Neural cell (in vitro differentiated cells): ENCODE measurements around the gene FIGNL2. TPM values are rescaled to one million over a fixed set of nuclear protein-coding genes. Genes with fewer than 3 reads are reported as not detected.

Source experiments
- H2AFZ ChIP-seq: fragments of 200-600, 300-800 bp; sonication (generic), shearing (Covaris generic); 2 replicates; pipeline ENCODE4 v1.6.0; 2014; ENCODE audit warnings: low read depth, mild to moderate bottlenecking, antibody characterized with exemption, low read length, moderate library complexity
- H3F3A ChIP-seq: fragments of 200-600 bp; shearing (Covaris generic); 2 replicates; pipeline ENCODE4 v1.6.1; 2016; ENCODE audit warnings: mild to moderate bottlenecking, moderate library complexity, mixed read lengths, antibody characterized with exemption, low read length; ENCODE audit not compliant: insufficient read depth, poor library complexity, severe bottlenecking
- H3K27ac ChIP-seq: fragments of 200-600, 300-800 bp; sonication (generic), shearing (Covaris generic); 2 replicates; pipeline ENCODE4 v1.5.1; 2014; ENCODE audit warnings: mild to moderate bottlenecking, low read length, moderate library complexity
- H3K27me3 ChIP-seq: fragments of 300-800, 200-600 bp; sonication (generic), shearing (Covaris generic); 2 replicates; pipeline ENCODE4 v1.6.0; 2014; ENCODE audit warnings: mild to moderate bottlenecking, low read depth, low read length, moderate library complexity; ENCODE audit not compliant: insufficient read depth
- H3K36me3 ChIP-seq: fragments of 300-800, 200-600 bp; sonication (generic), shearing (Covaris generic); 2 replicates; pipeline ENCODE4 v1.5.1; 2014; ENCODE audit warnings: mild to moderate bottlenecking, antibody characterized with exemption, low read length, moderate library complexity; ENCODE audit not compliant: insufficient read depth
- H3K4me2 ChIP-seq: fragments of 300-800, 200-600 bp; sonication (generic), shearing (Covaris generic); 2 replicates; pipeline ENCODE4 v1.6.0; 2014; ENCODE audit warnings: mild to moderate bottlenecking, low read length
- H3K4me3 ChIP-seq: fragments of 300-800, 200-600 bp; sonication (generic), shearing (Covaris generic); 2 replicates; pipeline ENCODE4 v1.5.1; 2014; ENCODE audit warnings: mild to moderate bottlenecking, low read length, moderate library complexity
- H3K79me2 ChIP-seq: fragments of 200-600 bp; shearing (Covaris generic); replicated peaks from 2 replicates; pipeline ENCODE4 v1.6.0; 2014; ENCODE audit warnings: mild to moderate bottlenecking, low read length, moderate library complexity; ENCODE audit not compliant: insufficient read depth
- H3K9ac ChIP-seq: fragments of 300-800, 200-600 bp; sonication (generic), shearing (Covaris generic); 2 replicates; pipeline ENCODE4 v1.6.1; 2016; ENCODE audit warnings: mild to moderate bottlenecking, low read length, mixed read lengths
- H3K9me2 ChIP-seq: fragments of 200-600 bp; shearing (Covaris generic); 2 replicates; pipeline ENCODE4 v1.6.1; 2016; ENCODE audit warnings: mild to moderate bottlenecking, low read length, mixed read lengths; ENCODE audit not compliant: insufficient read depth
- H3K9me3 ChIP-seq: fragments of 200-600, 300-800 bp; sonication (generic), shearing (Covaris generic); 2 replicates; pipeline ENCODE4 v1.6.1; 2016; ENCODE audit warnings: mild to moderate bottlenecking, mixed run types, low read length, moderate library complexity, mixed read lengths
- H4K20me1 ChIP-seq: fragments of 200-600 bp; shearing (Covaris generic); 2 replicates; pipeline ENCODE4 v1.6.1; 2016; ENCODE audit warnings: mild to moderate bottlenecking, mixed run types; ENCODE audit not compliant: insufficient read depth
- EP300 ChIP-seq: fragments of 450-650 bp; conservative IDR thresholded peaks from 2 replicates; pipeline ENCODE4 v1.6.1; 2014; ENCODE audit warnings: antibody characterized with exemption, mild to moderate bottlenecking, moderate library complexity; ENCODE audit not compliant: poor library complexity, severe bottlenecking
- EZH2 ChIP-seq: fragments of 200-600, 300-800 bp; shearing (Covaris generic), sonication (generic); IDR thresholded peaks from 2 replicates; pipeline ENCODE4 v1.6.1; 2014; ENCODE audit warnings: antibody characterized with exemption, low read length, borderline replicate concordance, mild to moderate bottlenecking; ENCODE audit not compliant: insufficient read depth, poor library complexity, severe bottlenecking
- MXI1 ChIP-seq: fragments of 450-650 bp; conservative IDR thresholded peaks from 2 replicates; pipeline ENCODE4 v1.6.1; 2014; ENCODE audit warnings: antibody characterized with exemption, mild to moderate bottlenecking; ENCODE audit not compliant: poor library complexity, severe bottlenecking
- POLR2AphosphoS5 ChIP-seq: IDR thresholded peaks from 2 replicates; pipeline ENCODE4 v1.6.1; 2012
- RAD21 ChIP-seq: fragments of 450-650 bp; conservative IDR thresholded peaks from 2 replicates; pipeline ENCODE4 v1.6.1; 2014; ENCODE audit warnings: antibody characterized with exemption, mild to moderate bottlenecking, moderate library complexity
- SMC3 ChIP-seq: fragments of 450-650 bp; conservative IDR thresholded peaks from 2 replicates; pipeline ENCODE4 v1.6.1; 2014; ENCODE audit warnings: antibody characterized with exemption, mild to moderate bottlenecking, moderate library complexity; ENCODE audit not compliant: poor library complexity
- TAF1 ChIP-seq: IDR thresholded peaks from 2 replicates; pipeline ENCODE4 v1.6.1; 2012; ENCODE audit warnings: low read depth
- polyA plus RNA-seq: library from polyadenylated mRNA; depleted of rRNA; stranded (reverse); fragments of >200 nt; gene quantifications from 2 replicates; pipeline ENCODE4 v1.2.3, GENCODE V29; 2014
- TF ChIP-seq, protein P1 (sequence below): IDR thresholded peaks from 2 replicates; pipeline ENCODE4 v1.6.1; 2012; ENCODE audit warnings: borderline replicate concordance
- TF ChIP-seq, protein P2 (sequence below): fragments of 450-650 bp; IDR thresholded peaks from 2 replicates; pipeline ENCODE4 v1.5.1; 2014; ENCODE audit warnings: antibody characterized with exemption, mild to moderate bottlenecking, moderate library complexity; ENCODE audit not compliant: poor library complexity, severe bottlenecking

Gene FIGNL2
- polyA plus RNA-seq, 1 donor from 2014 or later: 0.21 TPM

DNA sequence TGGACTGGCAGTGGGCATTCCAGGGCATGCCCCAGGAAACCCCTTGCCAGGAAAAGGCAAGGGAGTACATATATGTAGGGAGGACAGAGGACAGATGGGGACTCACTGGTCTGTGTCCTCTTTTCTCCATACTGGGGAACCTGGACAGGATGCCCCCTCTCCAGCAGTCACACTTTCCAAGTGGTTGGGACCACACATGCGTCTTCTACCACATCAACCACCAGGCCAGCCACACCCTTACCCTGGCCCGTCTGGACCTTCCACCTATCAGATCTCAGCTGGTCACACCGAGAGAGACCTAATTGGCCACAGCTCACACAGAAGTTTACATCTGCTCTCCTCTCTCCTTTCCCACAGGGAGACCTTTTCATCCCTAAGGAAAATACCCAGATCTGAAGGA lies 47.7 kb upstream of the FIGNL2 start:
- Histone ChIP-seq H3K79me2 (no peaks in the 10 kb centered on the region), H3K9me3 (no peaks in the 10 kb centered on the region), H3K4me2 (no peak overlapping the region), H3F3A (no peaks in the 10 kb centered on the region), H3K9me2 (no peaks in the 10 kb centered on the region), H3K27ac (no peak overlapping the region), H3K27me3 (no peaks in the 10 kb centered on the region), H2AFZ (no peak overlapping the region), H3K4me3 (no peak overlapping the region), H4K20me1 (no peaks in the 10 kb centered on the region), H3K36me3 (no peaks in the 10 kb centered on the region), H3K9ac (no peak overlapping the region)
- TF ChIP-seq TAF1: no peak
- no peak for TF ChIP-seq SMC3
- TF ChIP-seq RAD21: no peak
- TF ChIP-seq EZH2: no peak
- TF ChIP-seq, protein P1, sequence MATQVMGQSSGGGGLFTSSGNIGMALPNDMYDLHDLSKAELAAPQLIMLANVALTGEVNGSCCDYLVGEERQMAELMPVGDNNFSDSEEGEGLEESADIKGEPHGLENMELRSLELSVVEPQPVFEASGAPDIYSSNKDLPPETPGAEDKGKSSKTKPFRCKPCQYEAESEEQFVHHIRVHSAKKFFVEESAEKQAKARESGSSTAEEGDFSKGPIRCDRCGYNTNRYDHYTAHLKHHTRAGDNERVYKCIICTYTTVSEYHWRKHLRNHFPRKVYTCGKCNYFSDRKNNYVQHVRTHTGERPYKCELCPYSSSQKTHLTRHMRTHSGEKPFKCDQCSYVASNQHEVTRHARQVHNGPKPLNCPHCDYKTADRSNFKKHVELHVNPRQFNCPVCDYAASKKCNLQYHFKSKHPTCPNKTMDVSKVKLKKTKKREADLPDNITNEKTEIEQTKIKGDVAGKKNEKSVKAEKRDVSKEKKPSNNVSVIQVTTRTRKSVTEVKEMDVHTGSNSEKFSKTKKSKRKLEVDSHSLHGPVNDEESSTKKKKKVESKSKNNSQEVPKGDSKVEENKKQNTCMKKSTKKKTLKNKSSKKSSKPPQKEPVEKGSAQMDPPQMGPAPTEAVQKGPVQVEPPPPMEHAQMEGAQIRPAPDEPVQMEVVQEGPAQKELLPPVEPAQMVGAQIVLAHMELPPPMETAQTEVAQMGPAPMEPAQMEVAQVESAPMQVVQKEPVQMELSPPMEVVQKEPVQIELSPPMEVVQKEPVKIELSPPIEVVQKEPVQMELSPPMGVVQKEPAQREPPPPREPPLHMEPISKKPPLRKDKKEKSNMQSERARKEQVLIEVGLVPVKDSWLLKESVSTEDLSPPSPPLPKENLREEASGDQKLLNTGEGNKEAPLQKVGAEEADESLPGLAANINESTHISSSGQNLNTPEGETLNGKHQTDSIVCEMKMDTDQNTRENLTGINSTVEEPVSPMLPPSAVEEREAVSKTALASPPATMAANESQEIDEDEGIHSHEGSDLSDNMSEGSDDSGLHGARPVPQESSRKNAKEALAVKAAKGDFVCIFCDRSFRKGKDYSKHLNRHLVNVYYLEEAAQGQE: no peak
- no peak for TF ChIP-seq POLR2AphosphoS5

DNA sequence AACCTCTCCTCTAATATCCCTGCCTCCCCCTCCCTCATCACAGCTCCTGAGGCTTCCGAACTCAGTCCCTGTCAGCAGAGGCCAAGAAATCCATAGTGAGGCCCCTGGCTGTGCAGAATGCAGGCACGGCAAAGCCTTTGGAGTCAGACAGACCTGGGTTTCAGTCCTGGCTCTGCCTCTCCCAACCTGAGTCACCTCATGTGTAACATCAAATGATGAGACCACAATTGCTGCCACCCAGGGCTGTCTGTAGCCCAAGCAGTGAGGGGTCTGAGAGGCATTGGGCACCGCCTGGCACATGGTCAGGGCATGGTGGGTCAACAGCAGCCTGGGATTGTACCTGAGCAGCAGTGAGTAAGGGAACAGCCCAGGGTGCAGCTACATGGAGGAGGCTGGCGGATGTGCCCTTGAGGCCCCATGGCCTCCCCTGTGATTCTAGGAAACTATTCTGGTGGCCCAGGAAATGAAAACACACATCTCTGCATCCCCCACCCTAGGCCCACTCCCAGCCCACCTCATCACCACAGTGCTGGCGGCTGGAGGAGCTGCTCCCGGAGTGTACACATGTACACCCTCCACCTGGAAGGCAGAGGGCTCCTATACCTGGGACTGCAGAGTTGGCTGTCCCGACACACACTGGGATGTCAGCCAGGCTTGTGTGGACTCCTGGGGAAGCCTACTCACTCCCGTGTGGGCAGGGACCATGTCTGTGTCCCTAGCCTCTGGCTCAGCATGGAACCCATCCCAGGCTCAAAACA lies 47.0 kb upstream of the FIGNL2 start:
- Histone ChIP-seq H3F3A (no peaks in the 10 kb centered on the region), H3K4me3 (no peak overlapping the region), H3K27ac (no peak overlapping the region), H3K4me2 (no peak overlapping the region), H3K9ac (no peak overlapping the region), H3K36me3 (no peaks in the 10 kb centered on the region), H3K9me2 (no peaks in the 10 kb centered on the region), H3K79me2 (no peaks in the 10 kb centered on the region), H2AFZ (no peak overlapping the region), H3K27me3 (no peaks in the 10 kb centered on the region), H3K9me3 (no peaks in the 10 kb centered on the region), H4K20me1 (no peaks in the 10 kb centered on the region)
- no peak for TF ChIP-seq POLR2AphosphoS5
- no peak for TF ChIP-seq TAF1
- TF ChIP-seq, protein P1: no peak
- TF ChIP-seq, protein P2, sequence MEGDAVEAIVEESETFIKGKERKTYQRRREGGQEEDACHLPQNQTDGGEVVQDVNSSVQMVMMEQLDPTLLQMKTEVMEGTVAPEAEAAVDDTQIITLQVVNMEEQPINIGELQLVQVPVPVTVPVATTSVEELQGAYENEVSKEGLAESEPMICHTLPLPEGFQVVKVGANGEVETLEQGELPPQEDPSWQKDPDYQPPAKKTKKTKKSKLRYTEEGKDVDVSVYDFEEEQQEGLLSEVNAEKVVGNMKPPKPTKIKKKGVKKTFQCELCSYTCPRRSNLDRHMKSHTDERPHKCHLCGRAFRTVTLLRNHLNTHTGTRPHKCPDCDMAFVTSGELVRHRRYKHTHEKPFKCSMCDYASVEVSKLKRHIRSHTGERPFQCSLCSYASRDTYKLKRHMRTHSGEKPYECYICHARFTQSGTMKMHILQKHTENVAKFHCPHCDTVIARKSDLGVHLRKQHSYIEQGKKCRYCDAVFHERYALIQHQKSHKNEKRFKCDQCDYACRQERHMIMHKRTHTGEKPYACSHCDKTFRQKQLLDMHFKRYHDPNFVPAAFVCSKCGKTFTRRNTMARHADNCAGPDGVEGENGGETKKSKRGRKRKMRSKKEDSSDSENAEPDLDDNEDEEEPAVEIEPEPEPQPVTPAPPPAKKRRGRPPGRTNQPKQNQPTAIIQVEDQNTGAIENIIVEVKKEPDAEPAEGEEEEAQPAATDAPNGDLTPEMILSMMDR: no peak
- TF ChIP-seq SMC3: no peak
- no peak for TF ChIP-seq RAD21
- no peak for TF ChIP-seq EP300
- no peak for TF ChIP-seq MXI1
- no peak for TF ChIP-seq EZH2
